HepG2 (cell line): ENCODE results near the gene PPP1R13B. TPM values are rescaled to one million over a fixed set of nuclear protein-coding genes. Genes with fewer than 3 reads are reported as not detected.

Source experiments
- AGO2 ChIP-seq: fragments of 200-400 bp; formaldehyde crosslinking; optimal IDR thresholded peaks from 2 replicates; pipeline ENCODE3; 2017; ENCODE audit warnings: mild to moderate bottlenecking, low read depth, low read length, moderate library complexity
- CHD2 ChIP-seq: IDR thresholded peaks from 2 replicates; pipeline ENCODE4 v1.6.1; 2011; ENCODE audit warnings: low read depth, low read length, improper control_type of control experiment
- FOXC1 ChIP-seq: sonication (generic); formaldehyde crosslinking; IDR thresholded peaks from 2 replicates; pipeline ENCODE4 v1.8.0; 2022; ENCODE audit warnings: mild to moderate bottlenecking, missing genetic modification reagents, borderline replicate concordance
- HNRNPK ChIP-seq: fragments of 200-400 bp; formaldehyde crosslinking; IDR thresholded peaks from 2 replicates; pipeline ENCODE4 v1.6.1; 2018; ENCODE audit warnings: low read length, low read depth, moderate library complexity, mild to moderate bottlenecking; ENCODE audit not compliant: poor library complexity, severe bottlenecking
- MYNN ChIP-seq: sonication (generic); formaldehyde crosslinking; IDR thresholded peaks from 2 replicates; pipeline ENCODE4 v1.4.0; 2020; ENCODE audit warnings: mild to moderate bottlenecking, low read depth, missing genetic modification reagents
- NRL ChIP-seq: sonication (generic); formaldehyde crosslinking; IDR thresholded peaks from 2 replicates; pipeline ENCODE4 v1.5.0; 2020; ENCODE audit warnings: missing genetic modification reagents, mild to moderate bottlenecking, moderate library complexity, borderline replicate concordance
- RFX3 ChIP-seq: IDR thresholded peaks from 2 replicates; pipeline ENCODE4 v1.6.1; 2016; ENCODE audit warnings: missing biosample characterization, missing genetic modification reagents
- SNRNP70 ChIP-seq: fragments of 200-400 bp; formaldehyde crosslinking; IDR thresholded peaks from 2 replicates; pipeline ENCODE4 v1.6.1; 2017; ENCODE audit warnings: mild to moderate bottlenecking, low read depth, low read length, moderate library complexity
- YEATS2 ChIP-seq: sonication (generic); formaldehyde crosslinking; IDR thresholded peaks from 2 replicates; pipeline ENCODE4 v1.4.0; 2020; ENCODE audit warnings: missing genetic modification reagents, borderline replicate concordance
- ZFP36L1 ChIP-seq: sonication (generic); formaldehyde crosslinking; IDR thresholded peaks from 2 replicates; pipeline ENCODE4 v1.8.0; 2022; ENCODE audit warnings: mild to moderate bottlenecking, missing genetic modification reagents, moderate library complexity
- ZKSCAN8 ChIP-seq: IDR thresholded peaks from 2 replicates; pipeline ENCODE4 v1.6.1; 2016; ENCODE audit warnings: borderline replicate concordance, missing genetic modification reagents, missing compliant biosample characterization
- ZNF12 ChIP-seq: sonication (generic); formaldehyde crosslinking; IDR thresholded peaks from 2 replicates; pipeline ENCODE4 v1.5.0; 2020; ENCODE audit warnings: missing genetic modification reagents
- ZNF282 ChIP-seq: fragments of 450-650 bp; IDR thresholded peaks from 2 replicates; pipeline ENCODE4 v1.6.1; 2018; ENCODE audit not compliant: partially characterized antibody
- polyA plus RNA-seq, 8 experiments: library from polyadenylated mRNA; depleted of rRNA in 3 of 8; stranded (reverse) in 7 of 8; unstranded in 1 of 8; fragments of >200 nt; fragmentation: Illumina TruSeq in 4 of 8; extraction: Trizol in 4 of 8; gene quantifications; 2 replicates each; pipeline versions ENCODE4 v1.2.1 to v1.2.3, GENCODE V29; 2011 to 2016; ENCODE audit warnings: low read depth in 4 of 8, missing spikeins in 1 of 8, mixed read lengths in 1 of 8; ENCODE audit not compliant: insufficient read depth in 1 of 8
- total RNA-seq, 5 experiments: library from RNA; depleted of rRNA; stranded (reverse); fragments of >200 nt; fragmentation: Illumina TruSeq; extraction: Trizol; gene quantifications; 2 replicates each; pipeline ENCODE4 v1.2.3, GENCODE V29; 2016; ENCODE audit warnings: low read depth in 1 of 5
- TF ChIP-seq, protein P1 (sequence below): sonication (generic); formaldehyde crosslinking; IDR thresholded peaks from 2 replicates; pipeline ENCODE4 v1.4.0; 2020; ENCODE audit warnings: missing genetic modification reagents, mild to moderate bottlenecking, borderline replicate concordance
- TF ChIP-seq, protein P2 (sequence below): sonication (generic); formaldehyde crosslinking; IDR thresholded peaks from 2 replicates; pipeline ENCODE4 v1.5.0; 2020; ENCODE audit warnings: mild to moderate bottlenecking, low read depth, missing genetic modification reagents, borderline replicate concordance
- TF ChIP-seq, protein P3 (sequence below): sonication (generic); formaldehyde crosslinking; IDR thresholded peaks from 2 replicates; pipeline ENCODE4 v1.8.0; 2022; ENCODE audit warnings: missing genetic modification reagents, low read depth, mild to moderate bottlenecking, borderline replicate concordance
- TF ChIP-seq, protein P4 (sequence below): sonication (generic); formaldehyde crosslinking; IDR thresholded peaks from 2 replicates; pipeline ENCODE4 v1.8.1; 2023; ENCODE audit warnings: mild to moderate bottlenecking, missing genetic modification reagents
- TF ChIP-seq, protein P5 (sequence below): sonication (generic); formaldehyde crosslinking; IDR thresholded peaks from 2 replicates; pipeline ENCODE4 v1.9.0; 2022; ENCODE audit warnings: missing genetic modification reagents, mild to moderate bottlenecking, borderline replicate concordance
- TF ChIP-seq, protein P6 (sequence below): sonication (generic); formaldehyde crosslinking; IDR thresholded peaks from 2 replicates; pipeline ENCODE4 v1.4.0; 2020; ENCODE audit warnings: mild to moderate bottlenecking, low read depth, missing genetic modification reagents

PPP1R13B gene
- total and polyA plus RNA-seq, 2 of the 13 experiments (the other 11 are each of a cell fraction or from before 2014, with no cell fraction given): 4.6 to 9.4 TPM

DNA sequence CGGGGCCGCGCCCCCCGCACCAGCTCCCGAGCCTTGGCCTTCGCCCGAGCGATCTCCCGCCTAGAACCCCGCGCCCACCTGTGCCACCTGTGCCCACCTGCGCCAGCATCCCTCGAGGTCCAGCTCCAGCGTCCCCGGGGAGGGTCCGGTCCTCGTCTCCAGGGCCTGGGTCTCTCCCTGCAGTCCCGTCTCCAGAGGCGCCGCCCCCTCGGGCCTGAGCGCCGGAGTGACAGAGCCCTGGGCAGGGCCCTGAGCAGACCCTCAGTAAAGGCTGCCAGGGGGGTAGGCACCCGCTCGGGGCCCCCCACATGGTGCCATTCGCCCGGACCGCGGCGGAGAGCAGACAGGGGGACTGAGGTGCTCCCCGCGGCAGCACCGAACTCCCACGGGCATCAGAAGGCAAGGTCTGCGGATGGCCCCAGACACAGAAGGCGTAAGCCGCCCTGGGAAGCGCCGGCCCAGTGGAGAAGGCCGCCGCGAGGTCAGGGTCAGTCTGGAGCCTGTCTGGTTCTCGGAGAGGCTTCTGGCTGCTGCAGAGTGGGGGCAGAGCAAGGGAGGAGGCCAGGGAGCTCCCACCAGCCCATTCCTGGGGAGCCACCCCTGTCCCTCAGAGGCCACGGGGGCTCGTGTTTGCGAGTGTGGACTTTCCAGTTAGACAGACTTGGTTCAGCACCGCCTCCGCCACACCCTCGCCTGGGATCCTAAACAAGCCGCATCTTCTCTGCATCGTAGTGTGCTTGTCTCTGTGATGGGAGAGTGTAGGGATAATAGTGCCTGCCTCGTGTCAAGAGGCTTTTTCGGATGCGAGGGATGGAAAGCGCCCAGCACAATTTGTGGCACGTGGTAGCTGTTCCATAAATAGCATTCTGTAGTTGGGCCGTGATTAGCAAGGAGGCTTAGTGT is 1.1 kb upstream of the PPP1R13B start (continued):
- TF ChIP-seq, protein P1, sequence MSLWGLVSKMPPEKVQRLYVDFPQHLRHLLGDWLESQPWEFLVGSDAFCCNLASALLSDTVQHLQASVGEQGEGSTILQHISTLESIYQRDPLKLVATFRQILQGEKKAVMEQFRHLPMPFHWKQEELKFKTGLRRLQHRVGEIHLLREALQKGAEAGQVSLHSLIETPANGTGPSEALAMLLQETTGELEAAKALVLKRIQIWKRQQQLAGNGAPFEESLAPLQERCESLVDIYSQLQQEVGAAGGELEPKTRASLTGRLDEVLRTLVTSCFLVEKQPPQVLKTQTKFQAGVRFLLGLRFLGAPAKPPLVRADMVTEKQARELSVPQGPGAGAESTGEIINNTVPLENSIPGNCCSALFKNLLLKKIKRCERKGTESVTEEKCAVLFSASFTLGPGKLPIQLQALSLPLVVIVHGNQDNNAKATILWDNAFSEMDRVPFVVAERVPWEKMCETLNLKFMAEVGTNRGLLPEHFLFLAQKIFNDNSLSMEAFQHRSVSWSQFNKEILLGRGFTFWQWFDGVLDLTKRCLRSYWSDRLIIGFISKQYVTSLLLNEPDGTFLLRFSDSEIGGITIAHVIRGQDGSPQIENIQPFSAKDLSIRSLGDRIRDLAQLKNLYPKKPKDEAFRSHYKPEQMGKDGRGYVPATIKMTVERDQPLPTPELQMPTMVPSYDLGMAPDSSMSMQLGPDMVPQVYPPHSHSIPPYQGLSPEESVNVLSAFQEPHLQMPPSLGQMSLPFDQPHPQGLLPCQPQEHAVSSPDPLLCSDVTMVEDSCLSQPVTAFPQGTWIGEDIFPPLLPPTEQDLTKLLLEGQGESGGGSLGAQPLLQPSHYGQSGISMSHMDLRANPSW (CRISPR knock-in tag): no peak
- TF ChIP-seq, protein P2, sequence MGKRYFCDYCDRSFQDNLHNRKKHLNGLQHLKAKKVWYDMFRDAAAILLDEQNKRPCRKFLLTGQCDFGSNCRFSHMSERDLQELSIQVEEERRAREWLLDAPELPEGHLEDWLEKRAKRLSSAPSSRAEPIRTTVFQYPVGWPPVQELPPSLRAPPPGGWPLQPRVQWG (CRISPR knock-in tag): no peak
- no peak for TF ChIP-seq SNRNP70
- TF ChIP-seq CHD2: no peak
- TF ChIP-seq, protein P3, sequence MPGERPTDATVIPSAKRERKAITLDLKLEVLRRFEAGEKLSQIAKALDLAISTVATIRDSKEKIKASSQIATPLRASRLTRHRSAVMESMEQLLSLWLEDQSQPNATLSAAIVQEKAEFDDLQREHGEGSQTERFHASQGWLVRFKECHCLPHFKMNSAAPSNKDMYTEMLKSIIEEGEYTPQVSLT (CRISPR knock-in tag): no peak
- peak; percentile 71 for TF ChIP-seq AGO2
- peak; percentile 59 for TF ChIP-seq HNRNPK
- no peak for TF ChIP-seq MYNN (CRISPR knock-in tag)
- TF ChIP-seq, protein P4, sequence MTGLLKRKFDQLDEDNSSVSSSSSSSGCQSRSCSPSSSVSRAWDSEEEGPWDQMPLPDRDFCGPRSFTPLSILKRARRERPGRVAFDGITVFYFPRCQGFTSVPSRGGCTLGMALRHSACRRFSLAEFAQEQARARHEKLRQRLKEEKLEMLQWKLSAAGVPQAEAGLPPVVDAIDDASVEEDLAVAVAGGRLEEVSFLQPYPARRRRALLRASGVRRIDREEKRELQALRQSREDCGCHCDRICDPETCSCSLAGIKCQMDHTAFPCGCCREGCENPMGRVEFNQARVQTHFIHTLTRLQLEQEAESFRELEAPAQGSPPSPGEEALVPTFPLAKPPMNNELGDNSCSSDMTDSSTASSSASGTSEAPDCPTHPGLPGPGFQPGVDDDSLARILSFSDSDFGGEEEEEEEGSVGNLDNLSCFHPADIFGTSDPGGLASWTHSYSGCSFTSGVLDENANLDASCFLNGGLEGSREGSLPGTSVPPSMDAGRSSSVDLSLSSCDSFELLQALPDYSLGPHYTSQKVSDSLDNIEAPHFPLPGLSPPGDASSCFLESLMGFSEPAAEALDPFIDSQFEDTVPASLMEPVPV (CRISPR knock-in tag): peak; percentile 92; the same call in 1 of the 2 replicates
- TF ChIP-seq ZKSCAN8: no peak
- TF ChIP-seq, protein P5, sequence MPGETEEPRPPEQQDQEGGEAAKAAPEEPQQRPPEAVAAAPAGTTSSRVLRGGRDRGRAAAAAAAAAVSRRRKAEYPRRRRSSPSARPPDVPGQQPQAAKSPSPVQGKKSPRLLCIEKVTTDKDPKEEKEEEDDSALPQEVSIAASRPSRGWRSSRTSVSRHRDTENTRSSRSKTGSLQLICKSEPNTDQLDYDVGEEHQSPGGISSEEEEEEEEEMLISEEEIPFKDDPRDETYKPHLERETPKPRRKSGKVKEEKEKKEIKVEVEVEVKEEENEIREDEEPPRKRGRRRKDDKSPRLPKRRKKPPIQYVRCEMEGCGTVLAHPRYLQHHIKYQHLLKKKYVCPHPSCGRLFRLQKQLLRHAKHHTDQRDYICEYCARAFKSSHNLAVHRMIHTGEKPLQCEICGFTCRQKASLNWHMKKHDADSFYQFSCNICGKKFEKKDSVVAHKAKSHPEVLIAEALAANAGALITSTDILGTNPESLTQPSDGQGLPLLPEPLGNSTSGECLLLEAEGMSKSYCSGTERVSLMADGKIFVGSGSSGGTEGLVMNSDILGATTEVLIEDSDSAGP (CRISPR knock-in tag): peak; percentile 72; the same call in 1 of the 2 replicates
- no peak for TF ChIP-seq ZNF12 (CRISPR knock-in tag)
- 0 out of 2 replicates have a peak, but pooled peaks have one; percentile 4 for TF ChIP-seq YEATS2
- no peak for TF ChIP-seq ZNF282
- TF ChIP-seq, protein P6, sequence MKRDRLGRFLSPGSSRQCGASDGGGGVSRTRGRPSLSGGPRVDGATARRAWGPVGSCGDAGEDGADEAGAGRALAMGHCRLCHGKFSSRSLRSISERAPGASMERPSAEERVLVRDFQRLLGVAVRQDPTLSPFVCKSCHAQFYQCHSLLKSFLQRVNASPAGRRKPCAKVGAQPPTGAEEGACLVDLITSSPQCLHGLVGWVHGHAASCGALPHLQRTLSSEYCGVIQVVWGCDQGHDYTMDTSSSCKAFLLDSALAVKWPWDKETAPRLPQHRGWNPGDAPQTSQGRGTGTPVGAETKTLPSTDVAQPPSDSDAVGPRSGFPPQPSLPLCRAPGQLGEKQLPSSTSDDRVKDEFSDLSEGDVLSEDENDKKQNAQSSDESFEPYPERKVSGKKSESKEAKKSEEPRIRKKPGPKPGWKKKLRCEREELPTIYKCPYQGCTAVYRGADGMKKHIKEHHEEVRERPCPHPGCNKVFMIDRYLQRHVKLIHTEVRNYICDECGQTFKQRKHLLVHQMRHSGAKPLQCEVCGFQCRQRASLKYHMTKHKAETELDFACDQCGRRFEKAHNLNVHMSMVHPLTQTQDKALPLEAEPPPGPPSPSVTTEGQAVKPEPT (CRISPR knock-in tag): no peak
- TF ChIP-seq FOXC1 (CRISPR knock-in tag): no peak
- no peak for TF ChIP-seq RFX3 (CRISPR knock-in tag)
- no peak for TF ChIP-seq ZFP36L1 (CRISPR knock-in tag)
- peak; percentile 19; the same call in 1 of the 2 replicates for TF ChIP-seq NRL (CRISPR knock-in tag)
